GM18868 (cell line): ENCODE results near the gene OR4N5.

Experiments used
- ATAC-seq: cut with Tn5 transposase; IDR thresholded peaks from one replicate; pipeline ENCODE4 v1.9.1; 2021; ENCODE audit warnings: mild to moderate bottlenecking, moderate library complexity; ENCODE audit not compliant: unreplicated experiment

OR4N5 gene

GRCh38 chr14:20194101-20194500 lies 55.5 kb downstream of the OR4N5 start:
- ATAC-seq, result no peak
